OCI-LY3 (cell line): ENCODE measurements around the gene MAZ.

Experiments used
- CTCF ChIP-seq: fragments of 200-600, 300-600 bp; sonication (generic); IDR thresholded peaks from 2 replicates; pipeline ENCODE4 v1.5.1; 2014; ENCODE audit warnings: antibody characterized with exemption, low read length, low read depth
- EZH2phosphoT487 ChIP-seq: fragments of 200-600 bp; shearing (Covaris generic); IDR thresholded peaks from 2 replicates; pipeline ENCODE4 v1.6.1; 2018; ENCODE audit warnings: antibody characterized with exemption, mixed run types, low read depth

GRCh38 chr16:29770250-29770929, 35.9 kb upstream of the MAZ start:
- TF ChIP-seq CTCF (no peak), EZH2phosphoT487 (no peak)
